H9 (cell line): ENCODE results near the gene FMOD. TPM values are rescaled to one million over a fixed set of nuclear protein-coding genes. Genes with fewer than 3 reads are reported as not detected.

Experiments
- DNase-seq: peaks from one replicate; pipeline ENCODE4 v3.0.0-alpha.2; 2017
- H2AFZ ChIP-seq: one replicate; pipeline ENCODE4 v1.6.1; 2013; ENCODE audit warnings: mild to moderate bottlenecking, low read length, control low read depth, moderate library complexity
- H2AK5ac ChIP-seq: 2 replicates; pipeline ENCODE4 v1.6.1; 2013; ENCODE audit warnings: low read length, control low read depth, mixed read lengths; ENCODE audit not compliant: insufficient read length
- H2BK120ac ChIP-seq: one replicate; pipeline ENCODE4 v1.6.1; 2013; ENCODE audit warnings: low read depth, mild to moderate bottlenecking, low read length, control low read depth, inconsistent platforms; ENCODE audit not compliant: poor library complexity, severe bottlenecking
- H2BK12ac ChIP-seq: 2 replicates; pipeline ENCODE4 v1.6.1; 2013; ENCODE audit warnings: low read length, control low read depth, mixed read lengths, low read depth; ENCODE audit not compliant: insufficient read length
- H2BK15ac ChIP-seq: 2 replicates; pipeline ENCODE4 v1.6.1; 2013; ENCODE audit warnings: low read depth, low read length, control low read depth
- H2BK20ac ChIP-seq: one replicate; pipeline ENCODE4 v1.6.1; 2013; ENCODE audit warnings: low read depth, mild to moderate bottlenecking, low read length, control low read depth, inconsistent platforms; ENCODE audit not compliant: poor library complexity, severe bottlenecking
- H2BK5ac ChIP-seq: 2 replicates; pipeline ENCODE4 v1.6.1; 2013; ENCODE audit warnings: low read length, control low read depth, mixed read lengths; ENCODE audit not compliant: insufficient read length
- H3K14ac ChIP-seq: 2 replicates; pipeline ENCODE4 v1.6.1; 2013; ENCODE audit warnings: low read length, control low read depth; ENCODE audit not compliant: insufficient read depth
- H3K18ac ChIP-seq: 2 replicates; pipeline ENCODE4 v1.6.1; 2013; ENCODE audit warnings: low read depth, mild to moderate bottlenecking, mixed read lengths, low read length, control low read depth; ENCODE audit not compliant: insufficient read length
- H3K23ac ChIP-seq: 2 replicates; pipeline ENCODE4 v1.6.1; 2013; ENCODE audit warnings: low read length, control low read depth, mixed read lengths, low read depth; ENCODE audit not compliant: insufficient read length
- H3K23me2 ChIP-seq: 2 replicates; pipeline ENCODE4 v1.6.1; 2013; ENCODE audit warnings: low read depth, mild to moderate bottlenecking, mixed read lengths, low read length, control low read depth; ENCODE audit not compliant: insufficient read length, poor library complexity, severe bottlenecking
- H3K27ac ChIP-seq: 2 replicates; pipeline ENCODE4 v1.5.1; 2013; ENCODE audit warnings: low read length, control low read depth, mixed read lengths, low read depth; ENCODE audit not compliant: insufficient read length
- H3K27me3 ChIP-seq: 2 replicates; pipeline ENCODE4 v1.6.1; 2013; ENCODE audit warnings: low read length, control low read depth, inconsistent platforms; ENCODE audit not compliant: insufficient read depth
- H3K4ac ChIP-seq: 2 replicates; pipeline ENCODE4 v1.6.1; 2013; ENCODE audit warnings: low read depth, mild to moderate bottlenecking, control low read depth, inconsistent platforms, low read length, moderate library complexity
- H3K4me1 ChIP-seq: 2 replicates; pipeline ENCODE4 v1.6.1; 2013; ENCODE audit warnings: low read length, control low read depth, inconsistent platforms; ENCODE audit not compliant: insufficient read depth
- H3K4me2 ChIP-seq: 2 replicates; pipeline ENCODE4 v1.6.1; 2013; ENCODE audit warnings: low read length, control low read depth, mixed read lengths; ENCODE audit not compliant: insufficient read length, insufficient read depth
- H3K56ac ChIP-seq: 2 replicates; pipeline ENCODE4 v1.6.1; 2013; ENCODE audit warnings: low read depth, mild to moderate bottlenecking, mixed read lengths, low read length, control low read depth; ENCODE audit not compliant: insufficient read length
- H3K79me1 ChIP-seq: 2 replicates; pipeline ENCODE4 v1.6.1; 2013; ENCODE audit warnings: low read depth, mild to moderate bottlenecking, moderate library complexity, low read length, control low read depth, inconsistent platforms; ENCODE audit not compliant: insufficient read depth, poor library complexity, severe bottlenecking
- H3K79me2 ChIP-seq: 2 replicates; pipeline ENCODE4 v1.6.1; 2013; ENCODE audit warnings: low read length, control low read depth, inconsistent platforms; ENCODE audit not compliant: insufficient read depth
- H3K9ac ChIP-seq: 2 replicates; pipeline ENCODE4 v1.6.1; 2013; ENCODE audit warnings: low read length, control low read depth, mixed read lengths; ENCODE audit not compliant: insufficient read length; ENCODE audit errors: extremely low read depth
- H3K9me3 ChIP-seq: one replicate; pipeline ENCODE4 v1.6.1; 2013; ENCODE audit warnings: low read depth, low read length, inconsistent platforms; ENCODE audit not compliant: control insufficient read depth
- H3T11ph ChIP-seq: one replicate; pipeline ENCODE4 v1.6.1; 2013; ENCODE audit warnings: mild to moderate bottlenecking, low read length, control low read depth, inconsistent platforms
- H4K20me1 ChIP-seq: one replicate; pipeline ENCODE4 v1.6.1; 2013; ENCODE audit not compliant: control insufficient read depth, insufficient read length, insufficient read depth
- H4K5ac ChIP-seq: 2 replicates; pipeline ENCODE4 v1.6.1; 2013; ENCODE audit warnings: low read depth, mild to moderate bottlenecking, mixed read lengths, low read length, control low read depth; ENCODE audit not compliant: insufficient read length
- H4K8ac ChIP-seq: replicated peaks from 2 replicates; pipeline ENCODE4 v1.6.1; 2013; ENCODE audit warnings: low read length, control low read depth, mixed read lengths, low read depth; ENCODE audit not compliant: insufficient read length
- H4K91ac ChIP-seq: 2 replicates; pipeline ENCODE4 v1.6.1; 2013; ENCODE audit warnings: low read depth, mild to moderate bottlenecking, moderate library complexity, mixed read lengths, low read length, control low read depth; ENCODE audit not compliant: insufficient read length
- H3K27ac Mint-ChIP-seq, 3 experiments: 2 replicates in 2 of 3; 3 replicates in 1 of 3; pipeline ENCODE4 v1.8.0; 2020 to 2021; ENCODE audit warnings: mixed read lengths in 3 of 3, mild to moderate bottlenecking in 1 of 3, moderate library complexity in 1 of 3
- H3K27me3 Mint-ChIP-seq: 2 replicates; pipeline ENCODE4 v1.8.0; 2021; ENCODE audit warnings: low read depth, mild to moderate bottlenecking, moderate library complexity, mixed read lengths
- H3K36me3 Mint-ChIP-seq, 3 experiments: 2 replicates in 2 of 3; 3 replicates in 1 of 3; pipeline ENCODE4 v1.8.0; 2020 to 2021; ENCODE audit warnings: low read depth in 3 of 3, mixed read lengths in 3 of 3; ENCODE audit not compliant: insufficient read depth in 1 of 3
- H3K4me1 Mint-ChIP-seq, 2 experiments: 2 replicates each; pipeline ENCODE4 v1.8.0; 2020; ENCODE audit warnings: mixed read lengths in 2 of 2
- H3K4me3 Mint-ChIP-seq, 2 experiments: 2 replicates in 1 of 2; 3 replicates in 1 of 2; pipeline ENCODE4 v1.8.0; 2020 to 2021; ENCODE audit warnings: mild to moderate bottlenecking in 2 of 2, mixed read lengths in 2 of 2, moderate library complexity in 1 of 2
- H3K9me3 Mint-ChIP-seq, 2 experiments: 2 replicates in 1 of 2; 3 replicates in 1 of 2; pipeline ENCODE4 v1.8.0; 2020; ENCODE audit warnings: mild to moderate bottlenecking in 2 of 2, mixed read lengths in 2 of 2, moderate library complexity in 1 of 2
- CTCF ChIP-seq: fragments of 200-600 bp; sonication (generic); conservative IDR thresholded peaks from 3 replicates; pipeline ENCODE4 v1.8.0; 2021; ENCODE audit warnings: antibody characterized with exemption, mild to moderate bottlenecking
- WGBS: extraction: QIAGEN DNeasy Blood & Tissue Kit; methylation state at CpG from one replicate; pipeline ENCODE4 v1.1.7; 2013; ENCODE audit warnings: missing lambda C conversion rate, low lambda C conversion rate, mixed read lengths; ENCODE audit not compliant: insufficient read length; ENCODE audit errors: extremely low coverage; 5-methylcytosine and 5-hydroxymethylcytosine counted together
- total RNA-seq: library from RNA; stranded (reverse); gene quantifications from 2 replicates; pipeline ENCODE4 v1.2.1, GENCODE V29; 2021

Gene FMOD
- total RNA-seq, 1 experiment from 2014 or later, result not detected

- no peak overlapping the region for H2BK5ac ChIP-seq
- Mint-ChIP-seq H3K27ac (no peak overlapping the region), H3K4me1 (peaks cover 48 to 72% of the 10 kb centered on the region in 2 experiments), H3K27me3 (peaks cover 88% of the 10 kb centered on the region), H3K4me3 (no peak overlapping the region), H3K36me3 (no peaks in the 10 kb centered on the region), H3K9me3 (no peaks in the 10 kb centered on the region)
- no peak overlapping the region for H2AK5ac ChIP-seq
- no peak overlapping the region for H3K18ac ChIP-seq
- no peak overlapping the region for H2BK12ac ChIP-seq
- peaks cover 9% of the 10 kb centered on the region; the same call in 1 of the 2 replicates for H3K27me3 ChIP-seq
- TF ChIP-seq CTCF, result no peak
- no peak overlapping the region for H4K5ac ChIP-seq
- H3K4me1 ChIP-seq, result peaks cover 5% of the 10 kb centered on the region; the same call in 1 of the 2 replicates
- H3K79me2 ChIP-seq, result no peaks in the 10 kb centered on the region
- no peak overlapping the region for H2AFZ ChIP-seq
- H3K4me2 ChIP-seq, result no peak overlapping the region
- H2BK15ac ChIP-seq, result no peak overlapping the region
- H3K79me1 ChIP-seq, result no peaks in the 10 kb centered on the region
- H2BK120ac ChIP-seq, result no peak overlapping the region
- H3K56ac ChIP-seq, result no peak overlapping the region
- H3K9ac ChIP-seq, result no peak overlapping the region
- H3K23ac ChIP-seq, result no peak overlapping the region
- H3K27ac ChIP-seq, result no peak overlapping the region
- H2BK20ac ChIP-seq, result no peak overlapping the region
- H3K4ac ChIP-seq, result no peak overlapping the region
- DNase-seq, result no peak
- H3K23me2 ChIP-seq, result peaks cover 4% of the 10 kb centered on the region
- H4K91ac ChIP-seq, result no peak overlapping the region
- H3K9me3 ChIP-seq, result no peaks in the 10 kb centered on the region
- H4K20me1 ChIP-seq, result peaks cover 4% of the 10 kb centered on the region
- no CpG with 5 or more reads among the region's 15 CpGs for WGBS
- no peak overlapping the region for H4K8ac ChIP-seq
- H3T11ph ChIP-seq, result no peak overlapping the region
- H3K14ac ChIP-seq, result peak overlapping the region; percentile 24; the same call in 1 of the 2 replicates
Measured at GRCh38 chr1:203324105-203325025, 26.6 kb downstream of the FMOD start.
